HG03103 (cell line): ENCODE results near the gene ST7L.

Experiments used
- ATAC-seq: cut with Tn5 transposase; IDR thresholded peaks from one replicate; pipeline ENCODE4 v1.9.1; 2021; ENCODE audit warnings: low read depth; ENCODE audit not compliant: unreplicated experiment

The ST7L gene

DNA sequence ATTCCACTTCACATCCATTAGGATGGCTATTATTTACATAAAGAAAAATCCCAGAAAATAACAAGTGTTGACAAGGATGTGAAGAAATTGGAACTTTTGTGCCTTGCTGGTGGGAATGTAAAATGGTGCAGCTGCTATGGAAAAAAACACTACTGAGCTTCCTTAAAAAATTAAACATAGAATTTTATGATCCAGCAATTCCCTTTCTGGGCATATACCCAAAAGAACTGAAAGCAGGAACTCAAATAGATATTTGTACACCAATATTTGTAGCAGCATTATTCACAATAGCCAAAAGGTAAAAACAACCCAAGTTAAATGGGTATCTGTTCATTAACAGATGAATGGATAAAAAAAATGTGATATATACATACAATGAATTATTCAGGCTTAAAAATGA is 64.5 kb downstream of the ST7L start:
- no peak for ATAC-seq

DNA sequence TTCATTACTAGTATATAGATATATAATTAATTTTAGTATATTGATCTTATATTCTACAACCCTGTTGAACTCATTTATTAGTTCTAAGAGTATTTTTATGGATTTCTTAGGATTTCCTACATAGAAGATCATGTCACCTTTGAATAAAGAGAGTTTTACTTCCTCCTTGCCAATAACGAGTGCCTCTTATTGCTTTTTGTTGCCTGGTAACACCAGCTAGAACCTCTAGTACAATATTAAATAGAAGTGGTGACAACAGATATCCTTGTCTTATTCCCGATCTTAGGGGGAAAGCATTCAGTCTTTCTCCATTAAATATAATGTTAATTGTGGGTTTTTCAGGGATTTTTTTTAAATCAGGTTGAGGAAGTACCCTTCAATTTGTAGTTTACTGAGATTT is 69.4 kb downstream of the ST7L start:
- no peak for ATAC-seq

GRCh38 chr1:112548547-112548946 is 70.4 kb downstream of the ST7L start:
- ATAC-seq = no peak

DNA sequence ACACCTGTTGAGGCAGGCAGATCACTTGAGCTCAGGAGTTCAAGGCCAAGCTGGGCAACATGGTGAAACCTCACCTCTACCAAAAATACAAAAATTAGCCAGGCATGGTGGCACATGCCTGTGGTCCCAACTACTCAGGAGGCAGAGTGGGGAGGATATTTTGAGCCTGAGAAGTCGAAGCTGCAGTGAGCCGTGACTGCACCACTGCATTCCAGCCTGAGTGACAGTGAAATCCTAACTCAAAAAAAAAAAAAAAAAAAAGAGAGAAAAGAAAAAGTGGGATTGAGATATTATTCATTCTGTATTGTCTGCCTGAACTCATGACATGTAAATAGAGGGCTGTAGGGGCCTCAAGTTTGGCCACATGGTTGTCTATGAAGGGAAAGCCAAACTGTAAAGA is 72.9 kb downstream of the ST7L start:
- no peak for ATAC-seq

DNA sequence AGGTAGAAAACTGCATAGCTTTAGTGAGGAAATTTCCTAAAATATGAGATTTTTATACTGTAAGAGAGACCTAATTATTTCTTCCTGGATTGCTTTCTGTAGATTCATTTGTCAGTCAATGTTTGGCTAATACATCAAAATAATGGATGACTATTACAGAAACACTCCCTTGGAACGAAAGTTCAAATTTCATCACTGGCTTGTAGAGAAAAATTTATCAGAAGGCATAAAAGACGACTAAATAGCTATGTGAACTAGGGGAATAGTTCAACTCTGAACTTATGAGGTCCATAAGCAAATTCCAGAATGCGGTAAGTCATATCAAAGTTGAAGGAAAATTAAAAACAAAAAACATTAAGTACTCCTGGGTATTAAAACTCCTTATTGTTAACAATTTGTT is 74.2 kb downstream of the ST7L start:
- ATAC-seq = no peak

DNA sequence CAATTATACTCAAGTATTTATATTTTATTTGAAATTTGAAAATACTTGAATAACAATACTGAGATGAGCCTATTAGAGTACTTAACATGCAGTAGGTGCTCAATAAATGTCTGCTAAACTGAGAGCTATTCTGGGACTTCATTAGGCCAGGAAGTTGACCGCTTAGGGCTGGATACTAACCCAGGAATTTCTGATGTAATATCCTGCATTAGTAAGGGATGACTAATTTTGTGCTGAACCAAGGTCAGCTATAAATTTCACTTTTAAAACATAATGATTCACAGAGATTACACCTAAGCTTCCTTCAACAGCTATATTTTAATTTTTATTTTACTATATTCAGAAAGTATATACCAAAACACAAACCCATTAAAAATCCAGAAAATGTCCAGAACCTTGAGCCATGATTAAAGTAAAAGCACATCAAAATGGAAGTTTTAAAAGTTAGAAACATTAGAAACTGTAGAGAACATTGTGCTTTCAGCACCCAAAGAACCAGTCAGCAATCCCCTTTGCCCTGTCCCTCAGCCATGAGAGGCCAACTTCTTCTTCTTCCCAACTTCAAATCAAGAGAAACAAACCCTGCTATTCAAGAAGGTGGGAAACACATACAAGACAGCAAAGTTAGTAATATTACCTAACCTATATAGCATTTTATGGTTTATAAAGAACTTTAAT is 74.8 kb downstream of the ST7L start:
- no peak for ATAC-seq

GRCh38 chr1:112542206-112542973 is 76.6 kb downstream of the ST7L start:
- no peak for ATAC-seq

GRCh38 chr1:112541299-112541698 is 77.6 kb downstream of the ST7L start:
- no peak for ATAC-seq

DNA sequence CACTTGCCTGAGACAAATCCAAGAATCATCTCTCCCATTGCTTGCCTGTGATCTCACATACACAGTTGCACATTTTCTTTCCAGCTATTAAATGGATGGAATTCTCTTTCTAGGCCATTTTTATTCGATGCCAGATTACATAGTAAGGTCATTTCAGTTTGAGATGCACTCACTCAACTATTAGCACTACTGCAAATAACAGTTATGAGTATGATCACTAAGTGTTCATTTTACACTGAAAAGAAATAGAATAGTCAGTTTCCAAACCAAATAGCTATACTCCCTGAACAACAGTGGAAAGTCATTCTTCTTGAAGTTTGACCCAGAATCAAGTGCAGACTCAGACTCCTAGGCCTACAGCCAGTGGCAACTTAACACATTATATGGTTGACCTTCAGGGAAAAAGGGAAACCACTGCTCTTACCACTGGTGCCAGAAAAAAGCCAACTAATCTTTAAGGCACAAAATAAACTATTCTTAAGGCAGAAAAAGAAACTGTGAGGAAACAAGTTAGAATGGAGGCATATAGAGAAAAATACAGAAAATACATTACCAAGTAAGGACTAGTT is 78.6 kb downstream of the ST7L start:
- ATAC-seq = no peak

GRCh38 chr1:112538883-112539282 is 80.1 kb downstream of the ST7L start:
- ATAC-seq = no peak

DNA sequence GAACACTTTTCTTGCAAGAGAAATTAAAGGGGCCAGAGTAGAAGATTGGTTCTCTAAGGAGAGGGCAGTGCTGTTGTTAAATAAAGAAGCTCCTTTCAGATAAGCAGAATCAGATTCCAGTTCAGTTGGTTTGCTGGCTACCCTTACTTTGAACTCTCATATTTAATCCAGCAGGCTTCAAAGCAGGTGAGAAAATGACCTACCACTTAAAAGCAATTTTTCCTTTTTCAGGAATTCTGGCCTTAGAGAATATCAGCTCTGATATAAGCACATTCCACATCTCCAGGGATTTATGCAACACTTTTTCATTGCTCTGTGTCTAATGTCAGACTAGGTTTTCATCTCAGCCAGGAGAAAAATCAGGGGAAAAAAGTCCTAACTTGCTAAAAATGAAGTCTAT is 81.5 kb downstream of the ST7L start:
- ATAC-seq = no peak

DNA sequence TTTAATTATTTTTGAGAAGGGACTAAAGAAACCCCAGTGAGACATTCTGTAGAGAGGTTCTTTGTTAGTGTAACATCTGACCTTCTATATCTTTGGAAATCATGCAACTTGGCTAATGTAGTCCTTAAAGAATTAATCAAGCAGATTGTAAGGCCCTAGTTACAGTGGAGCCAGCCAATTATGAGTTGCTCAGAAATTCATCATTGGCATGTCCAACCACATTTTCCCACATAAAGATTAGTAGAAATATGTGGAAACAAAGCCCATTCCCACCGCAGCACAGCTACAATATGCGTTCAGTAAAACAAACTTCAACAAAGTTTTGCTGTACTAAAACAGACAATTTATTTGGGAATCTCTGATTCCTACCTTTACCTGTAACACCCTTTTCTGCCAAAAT is 82.4 kb downstream of the ST7L start:
- no peak for ATAC-seq

- no peak for ATAC-seq
Measured at GRCh38 chr1:112533029-112533428, 85.9 kb downstream of the ST7L start.

- no peak for ATAC-seq
Measured at GRCh38 chr1:112532064-112532463, 86.9 kb downstream of the ST7L start.

GRCh38 chr1:112530832-112531231 is 88.1 kb downstream of the ST7L start:
- no peak for ATAC-seq

DNA sequence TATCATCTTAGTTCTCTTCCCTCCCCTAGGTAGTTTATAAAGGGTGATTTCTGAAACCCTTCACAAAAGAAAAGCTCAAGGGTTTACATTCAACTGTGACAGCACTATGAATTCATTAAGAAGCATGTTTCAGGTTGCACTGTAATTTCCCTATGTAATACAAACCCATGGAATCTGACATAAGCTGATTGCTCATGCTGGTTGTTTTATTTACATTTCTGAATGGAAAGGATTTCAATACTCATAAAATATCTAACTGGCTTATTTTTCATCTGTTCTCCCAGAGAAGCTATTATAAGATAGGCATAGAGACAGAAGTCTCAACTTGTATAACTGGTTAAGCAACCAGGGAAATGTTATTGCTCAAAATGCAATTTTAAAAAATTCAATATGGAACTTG is 89.6 kb downstream of the ST7L start:
- no peak for ATAC-seq

DNA sequence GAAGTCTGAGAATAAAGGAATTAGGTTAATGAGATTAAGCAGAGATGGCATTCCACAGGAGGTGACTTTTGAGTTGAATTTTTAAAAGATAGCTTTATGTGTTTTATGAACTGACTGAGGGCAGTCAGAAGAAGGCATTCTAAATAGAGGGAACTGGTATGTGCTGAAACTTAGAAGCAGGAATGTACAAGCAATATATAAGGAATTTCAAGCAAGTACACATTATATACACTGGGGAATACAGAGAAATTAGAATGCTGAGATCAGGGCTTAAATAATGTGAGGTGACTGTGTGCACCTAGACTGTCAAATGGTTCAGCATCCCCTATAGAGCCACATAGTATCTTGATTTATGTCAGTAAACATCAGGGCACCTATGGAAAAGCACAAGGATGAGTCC is 90.9 kb downstream of the ST7L start:
- ATAC-seq = no peak

DNA sequence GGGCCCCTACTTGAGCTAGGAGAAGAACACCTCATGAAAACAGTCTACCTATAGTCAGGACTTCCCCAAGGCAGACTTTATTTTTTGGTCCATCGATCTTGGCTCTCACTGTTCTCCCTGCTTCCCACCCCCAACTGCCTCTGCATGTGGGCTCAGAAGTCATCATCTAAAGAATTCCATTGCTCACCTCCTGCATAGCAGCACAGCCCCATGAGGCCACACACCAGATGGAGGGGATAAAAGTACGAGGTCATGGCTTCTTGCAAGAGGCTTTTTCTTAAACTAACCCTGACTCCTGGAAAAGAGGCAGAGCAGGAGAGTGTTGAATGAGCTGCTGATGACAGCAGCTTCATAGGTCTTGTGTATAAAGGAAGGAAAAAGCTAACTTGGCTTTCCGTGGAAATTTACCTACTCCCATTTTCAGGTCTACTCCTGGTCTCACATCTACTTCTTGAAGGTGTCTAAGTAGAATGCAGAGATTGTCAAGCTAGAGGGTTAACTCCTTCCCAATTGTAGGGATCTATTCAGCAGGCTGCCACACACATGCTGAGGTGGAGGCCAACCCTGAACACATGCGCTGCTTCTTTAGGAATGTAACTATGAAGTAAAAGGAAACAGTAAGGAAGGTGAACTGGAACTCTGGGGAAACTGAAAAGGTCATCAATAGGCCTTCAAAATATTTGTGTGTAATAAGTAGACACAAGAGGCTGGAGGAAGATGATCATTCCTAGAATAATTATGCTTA is 91.5 kb downstream of the ST7L start:
- ATAC-seq = no peak

DNA sequence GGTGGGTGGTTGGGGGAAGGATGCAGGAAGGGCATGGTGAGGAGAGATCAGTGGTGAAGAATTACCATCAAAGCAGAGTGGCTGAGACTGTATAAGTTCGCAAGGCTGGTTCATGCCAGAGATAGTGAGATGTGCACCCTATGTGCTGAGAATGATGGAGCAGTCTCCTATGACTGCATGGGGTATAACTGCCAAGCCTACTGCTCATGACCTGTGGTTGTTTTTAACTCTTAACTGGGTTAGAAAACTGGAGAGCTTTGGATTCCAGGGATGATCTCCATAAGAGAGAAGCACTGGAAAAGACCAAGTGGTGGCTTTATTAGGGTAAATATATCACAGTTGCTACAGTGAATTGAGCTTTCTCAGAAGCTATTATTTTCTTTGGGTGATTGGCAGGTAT is 94.0 kb downstream of the ST7L start:
- ATAC-seq = no peak

DNA sequence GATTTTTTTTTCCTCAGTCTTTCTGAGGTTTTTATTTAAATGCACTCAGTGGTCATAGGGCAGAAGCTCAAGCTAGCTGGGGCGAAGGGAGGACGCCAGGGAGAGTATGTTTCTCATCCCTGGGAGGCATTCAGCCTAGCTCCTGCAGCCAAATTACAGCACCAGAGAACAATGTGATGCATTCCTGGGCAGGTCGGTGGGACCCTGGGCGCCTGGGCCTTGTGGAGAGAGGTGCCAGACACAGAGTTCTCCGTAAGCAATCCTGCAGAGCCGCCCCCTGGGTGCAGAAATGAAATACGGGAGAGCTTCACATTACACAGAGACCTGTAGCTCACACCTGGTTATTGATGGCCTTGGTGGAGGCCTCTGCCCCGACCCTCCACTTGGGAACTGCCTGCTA is 94.7 kb downstream of the ST7L start:
- no peak for ATAC-seq

- no peak for ATAC-seq
Measured at GRCh38 chr1:112522621-112523020, 96.3 kb downstream of the ST7L start.
